Measurements from ENCODE around the gene CALU. TPM values are rescaled to one million over a fixed set of nuclear protein-coding genes. Genes with fewer than 3 reads are reported as not detected.

The CALU gene
- total RNA-seq, 1 donor from 2014 or later, result 43.9 TPM

GRCh38 chr7:128721376-128721775 is 17.8 kb upstream of the CALU start:
- intact Hi-C loops (cut with micrococcal nuclease), result no loop called here

- intact Hi-C loops (cut with micrococcal nuclease), result no loop called here
These were observed 14.4 kb upstream of the CALU start for GRCh38 chr7:128724743-128725142.

GRCh38 chr7:128725531-128725930 is 13.6 kb upstream of the CALU start:
- intact Hi-C loops (cut with micrococcal nuclease), result no loop called here

GRCh38 chr7:128726059-128726736 is 13.0 kb upstream of the CALU start:
- intact Hi-C loops (cut with micrococcal nuclease), result no loop called here

GRCh38 chr7:128726737-128727072 is 12.5 kb upstream of the CALU start:
- intact Hi-C loops (cut with micrococcal nuclease), result no loop called here

- intact Hi-C loops (cut with micrococcal nuclease), result no loop called here
These were observed 11.9 kb upstream of the CALU start for GRCh38 chr7:128727239-128727638.

- intact Hi-C loops (cut with micrococcal nuclease), result no loop called here
These were observed 10.6 kb upstream of the CALU start for GRCh38 chr7:128728598-128728997.

GRCh38 chr7:128729494-128729893 is 9.7 kb upstream of the CALU start:
- intact Hi-C loops (cut with micrococcal nuclease), result no loop called here

- intact Hi-C loops (cut with micrococcal nuclease), result no loop called here
These were observed 8.0 kb upstream of the CALU start for GRCh38 chr7:128731184-128731583.

GRCh38 chr7:128732521-128733277 is 6.5 kb upstream of the CALU start:
- intact Hi-C loops (cut with micrococcal nuclease), result no loop called here

GRCh38 chr7:128733278-128733645 is 5.9 kb upstream of the CALU start:
- intact Hi-C loops (cut with micrococcal nuclease), result no loop called here

GRCh38 chr7:128734890-128735289 is 4.3 kb upstream of the CALU start:
- intact Hi-C loops (cut with micrococcal nuclease), result loop anchor here (5.0 kb wide), 1 partner anchor 38 kb away; no protein-coding TSS in a partner anchor

GRCh38 chr7:128735436-128735835 is 3.7 kb upstream of the CALU start:
- intact Hi-C loops (cut with micrococcal nuclease), result loop anchor here (5.0 kb wide), 1 partner anchor 38 kb away; no protein-coding TSS in a partner anchor

- intact Hi-C loops (cut with micrococcal nuclease), result loop anchor here (5.0 kb wide), 1 partner anchor 40 kb away; no protein-coding TSS in a partner anchor
These were observed 1.7 kb upstream of the CALU start for GRCh38 chr7:128737441-128737840.

GRCh38 chr7:128737867-128738385 is 1.2 kb upstream of the CALU start:
- intact Hi-C loops (cut with micrococcal nuclease), result loop anchor here (5.0 kb wide), 1 partner anchor 41 kb away; no protein-coding TSS in a partner anchor

GRCh38 chr7:128738570-128739047 is 550 bp upstream of the CALU start:
- intact Hi-C loops (cut with micrococcal nuclease), result loop anchor here (1.0 to 5.0 kb wide), 5 partner anchors 41 to 486 kb away; partner anchors contain the start of genes ATP6V1F, CCDC136 and TNPO3

- intact Hi-C loops (cut with micrococcal nuclease), result loop anchor here (1.0 to 5.0 kb wide), 5 partner anchors 43 to 484 kb away; partner anchors contain the start of genes ATP6V1F, CCDC136 and TNPO3
These were observed 977 bp downstream of the CALU start for GRCh38 chr7:128739990-128740682.

- intact Hi-C loops (cut with micrococcal nuclease), result no loop called here
These were observed 1.8 kb downstream of the CALU start for GRCh38 chr7:128740996-128741395.

- intact Hi-C loops (cut with micrococcal nuclease), result no loop called here
These were observed 2.3 kb downstream of the CALU start for GRCh38 chr7:128741491-128741890.

GRCh38 chr7:128742206-128742605 is 3.0 kb downstream of the CALU start:
- intact Hi-C loops (cut with micrococcal nuclease), result no loop called here

- intact Hi-C loops (cut with micrococcal nuclease), result no loop called here
These were observed 4.1 kb downstream of the CALU start for GRCh38 chr7:128743112-128743772.
